BLaER1 treated with 17β-estradiol and CSF1 and Interleukin-3, amounts not matched to agents 10 nM and 100 nM (cell line): ENCODE results near the gene SLC34A1.
A peak's percentile ranks its signal among the peaks of the same experiment; 100 is the strongest.
"Not testable (repeated sequence)": the region's sequence is repeated elsewhere in the genome, so short reads cannot be mapped to it uniquely, and the experiment has no call there.

Source experiments
- H3K27ac ChIP-seq, 11 experiments: shearing (Covaris generic); formaldehyde crosslinking; 2 replicates each; pipeline ENCODE4 v1.8.1; 2022
- H3K27me3 ChIP-seq, 11 experiments: shearing (Covaris generic); formaldehyde crosslinking; 2 replicates each; pipeline ENCODE4 v1.8.1; 2022
- H3K36me3 ChIP-seq, 11 experiments: shearing (Covaris generic); formaldehyde crosslinking; 2 replicates each; pipeline ENCODE4 v1.8.1; 2022
- H3K4me1 ChIP-seq, 10 experiments: shearing (Covaris generic); formaldehyde crosslinking; 2 replicates each; pipeline ENCODE4 v1.8.1; 2022
- H3K4me2 ChIP-seq, 11 experiments: shearing (Covaris generic); formaldehyde crosslinking; 2 replicates each; pipeline ENCODE4 v1.8.1; 2022
- H3K4me3 ChIP-seq, 10 experiments: shearing (Covaris generic); formaldehyde crosslinking; 2 replicates each; pipeline ENCODE4 v1.8.1; 2022
- H3K9ac ChIP-seq, 11 experiments: shearing (Covaris generic); formaldehyde crosslinking; 2 replicates each; pipeline ENCODE4 v1.8.1; 2022
- H3K9me3 ChIP-seq, 11 experiments: shearing (Covaris generic); formaldehyde crosslinking; replicated peaks in 1 of 11; 2 replicates each; pipeline ENCODE4 v1.8.1; 2022
- H4K20me1 ChIP-seq, 11 experiments: shearing (Covaris generic); formaldehyde crosslinking; 2 replicates each; pipeline ENCODE4 v1.8.1; 2022
- Cebpa-rat ChIP-seq, 11 experiments: shearing (Covaris generic); IDR thresholded peaks; 2 replicates each; pipeline ENCODE4 v1.8.1; 2022

The SLC34A1 gene

DNA sequence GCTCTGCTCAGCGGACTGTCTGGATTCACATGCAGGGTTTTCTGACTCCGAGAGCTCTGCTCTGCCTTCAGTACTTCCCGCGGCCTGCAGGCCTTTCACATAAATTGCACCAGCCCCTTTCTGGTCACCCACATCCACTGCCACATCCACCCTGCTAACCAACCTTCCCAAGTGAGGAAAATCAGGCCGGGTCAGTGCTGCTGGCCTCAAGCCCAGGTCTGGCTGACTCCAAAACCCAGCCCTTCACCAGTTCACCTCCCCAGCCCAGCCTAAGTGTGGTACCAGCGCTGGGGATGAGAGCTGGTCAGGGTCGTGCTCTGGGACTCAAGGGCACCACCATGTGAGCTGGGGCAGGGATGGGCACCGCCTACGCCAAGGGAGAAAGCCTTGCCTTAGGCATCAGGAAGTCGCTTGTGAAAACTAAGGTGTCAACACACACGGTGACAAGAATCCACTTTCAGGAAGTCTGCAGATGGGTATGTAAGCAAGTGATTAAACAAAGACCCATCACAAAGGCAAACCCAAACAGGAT lies 45.1 kb upstream of the SLC34A1 start:
- no peaks in the 10 kb centered on the region for H3K9me3 ChIP-seq
- no peaks in the 10 kb centered on the region for H3K27me3 ChIP-seq
- H3K27ac ChIP-seq = peak overlapping the region in 8 of 11 experiments; percentile 34 to 91 (median 58); a peak in 14 of 22 replicates
- peaks cover 63 to 72% (median 64%) of the 10 kb centered on the region in 10 experiments for H3K4me1 ChIP-seq
- H3K9ac ChIP-seq = peak overlapping the region in 9 of 11 experiments; percentile 7 to 83 (median 50); a peak in 11 of 22 replicates
- peaks cover 22 to 96% (median 80%) of the 10 kb centered on the region in 11 experiments; a peak in 21 of 22 replicates for H4K20me1 ChIP-seq
- TF ChIP-seq Cebpa-rat (IDR thresholded peaks at IDR 0.05) = no peak
- H3K4me3 ChIP-seq = no peak overlapping the region
- H3K4me2 ChIP-seq = peak overlapping the region; percentile 55 to 98 (median 89)
- H3K36me3 ChIP-seq = peaks cover 67 to 94% (median 86%) of the 10 kb centered on the region in 11 experiments

DNA sequence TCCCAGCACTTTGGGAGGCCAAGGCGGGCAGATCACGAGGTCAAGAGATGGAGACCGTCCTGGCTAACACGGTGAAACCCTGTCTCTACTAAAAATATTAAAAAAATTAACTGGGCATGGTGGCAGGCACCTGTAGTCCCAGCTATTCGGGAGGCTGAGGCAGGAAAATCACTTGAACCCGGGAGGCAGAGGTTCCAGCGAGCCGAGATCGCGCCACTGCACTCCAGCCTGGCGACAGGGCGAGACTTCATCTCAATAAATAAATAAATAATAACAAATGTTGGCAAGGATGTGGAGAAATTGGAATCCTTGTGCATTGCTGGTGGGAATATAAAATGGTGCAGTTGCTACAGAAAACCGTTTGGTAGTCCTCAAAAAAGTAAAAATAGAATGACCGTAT lies 41.2 kb upstream of the SLC34A1 start:
- Histone ChIP-seq H4K20me1 (peaks cover 38 to 95% (median 79%) of the 10 kb centered on the region in 11 experiments; a peak in 21 of 22 replicates), H3K4me1 (peaks cover 31 to 57% (median 37%) of the 10 kb centered on the region in 10 experiments), H3K36me3 (peaks cover 70 to 96% (median 84%) of the 10 kb centered on the region in 11 experiments)
- not testable (repeated sequence) for H3K4me3 ChIP-seq, H3K9ac ChIP-seq, H3K27ac ChIP-seq, H3K9me3 ChIP-seq, H3K27me3 ChIP-seq, H3K4me2 ChIP-seq

DNA sequence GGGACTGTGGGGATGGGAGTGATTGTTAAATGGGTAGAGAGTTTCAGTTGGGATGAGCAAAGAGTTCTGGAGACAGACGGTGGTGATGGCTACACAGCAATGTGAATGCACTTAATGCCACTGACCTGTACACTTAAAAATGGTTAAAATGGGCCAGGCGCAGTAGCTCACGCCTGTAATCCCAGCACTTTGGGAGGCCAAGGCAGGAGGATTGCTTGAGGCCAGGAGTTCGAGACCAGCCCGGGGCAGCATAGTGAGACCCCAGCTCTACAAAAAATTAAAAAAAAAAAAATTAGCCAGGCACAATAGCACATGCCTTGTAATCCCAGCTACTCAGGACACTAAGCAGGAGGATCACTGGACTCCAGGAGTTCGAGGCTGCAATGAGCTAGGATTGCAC lies 40.5 kb upstream of the SLC34A1 start:
- no peak for TF ChIP-seq Cebpa-rat (IDR thresholded peaks at IDR 0.05)
- no peaks in the 10 kb centered on the region for H3K9me3 ChIP-seq
- peaks cover 35 to 94% (median 79%) of the 10 kb centered on the region in 11 experiments; a peak in 21 of 22 replicates for H4K20me1 ChIP-seq
- no peak overlapping the region for H3K27ac ChIP-seq
- no peak overlapping the region for H3K4me3 ChIP-seq
- peaks cover 30 to 57% (median 36%) of the 10 kb centered on the region in 10 experiments for H3K4me1 ChIP-seq
- no peak overlapping the region for H3K9ac ChIP-seq
- peaks cover 72 to 94% (median 83%) of the 10 kb centered on the region in 11 experiments for H3K36me3 ChIP-seq
- no peak overlapping the region for H3K4me2 ChIP-seq
- no peaks in the 10 kb centered on the region for H3K27me3 ChIP-seq

DNA sequence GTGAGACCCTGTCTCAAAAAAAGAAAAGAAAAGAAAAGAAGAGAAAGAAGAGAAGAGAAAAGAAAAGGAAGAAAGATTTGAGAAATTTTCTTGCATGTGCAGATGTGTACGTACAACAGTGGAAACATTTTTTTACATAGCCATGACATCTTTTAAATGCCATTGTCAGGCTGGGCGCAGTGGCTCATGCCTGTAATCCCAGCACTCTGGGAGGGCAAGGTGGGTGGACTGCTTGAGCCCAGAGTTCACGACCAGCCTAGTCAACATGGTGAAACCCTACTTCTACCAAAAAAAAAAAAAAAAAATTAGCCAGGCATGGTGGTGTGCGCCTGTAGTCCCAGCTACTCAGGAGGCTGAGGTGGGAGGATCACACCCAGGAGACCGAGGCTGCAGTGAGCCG lies 39.3 kb upstream of the SLC34A1 start:
- no peak overlapping the region for H3K9ac ChIP-seq
- H3K4me2 ChIP-seq = no peak overlapping the region
- peaks cover 35 to 94% (median 79%) of the 10 kb centered on the region in 11 experiments; a peak in 19 of 22 replicates for H4K20me1 ChIP-seq
- no peak for TF ChIP-seq Cebpa-rat (IDR thresholded peaks at IDR 0.05)
- H3K4me3 ChIP-seq = no peak overlapping the region
- H3K27ac ChIP-seq = no peak overlapping the region
- H3K4me1 ChIP-seq = peaks cover 30 to 57% (median 36%) of the 10 kb centered on the region in 10 experiments
- no peaks in the 10 kb centered on the region for H3K27me3 ChIP-seq
- peaks cover 75 to 94% (median 85%) of the 10 kb centered on the region in 11 experiments for H3K36me3 ChIP-seq
- H3K9me3 ChIP-seq = no peaks in the 10 kb centered on the region

DNA sequence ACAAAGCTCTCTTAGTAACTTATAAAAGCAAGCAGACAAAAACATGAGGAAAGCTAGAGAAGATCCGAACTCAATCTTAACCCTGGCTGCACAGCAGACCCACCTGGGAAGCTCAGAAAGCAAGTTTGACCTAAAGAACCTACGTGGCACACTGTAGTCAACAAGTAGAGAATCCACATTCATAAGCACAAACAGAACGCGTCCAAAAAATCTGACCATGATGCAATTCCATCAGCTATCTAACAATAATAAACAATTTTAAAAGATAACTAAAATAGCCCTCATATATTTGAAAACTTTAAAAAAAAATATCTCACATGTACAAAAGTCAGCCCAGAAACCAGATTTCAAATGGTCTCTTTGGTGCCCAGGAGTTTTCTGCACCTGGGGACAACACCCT lies 37.4 kb upstream of the SLC34A1 start:
- Histone ChIP-seq H4K20me1 (peaks cover 40 to 94% (median 82%) of the 10 kb centered on the region in 11 experiments; a peak in 19 of 22 replicates), H3K27me3 (no peaks in the 10 kb centered on the region), H3K9ac (peak overlapping the region in 9 of 11 experiments; percentile 6 to 70 (median 32); a peak in 12 of 22 replicates), H3K4me3 (no peak overlapping the region), H3K36me3 (peaks cover 67 to 84% (median 80%) of the 10 kb centered on the region in 11 experiments), H3K27ac (no peak overlapping the region), H3K4me1 (peaks cover 33 to 46% (median 39%) of the 10 kb centered on the region in 10 experiments), H3K4me2 (peak overlapping the region in 6 of 11 experiments; percentile 3 to 100 (median 25); a peak in 8 of 22 replicates), H3K9me3 (no peaks in the 10 kb centered on the region)
- no peak for TF ChIP-seq Cebpa-rat (IDR thresholded peaks at IDR 0.05)

DNA sequence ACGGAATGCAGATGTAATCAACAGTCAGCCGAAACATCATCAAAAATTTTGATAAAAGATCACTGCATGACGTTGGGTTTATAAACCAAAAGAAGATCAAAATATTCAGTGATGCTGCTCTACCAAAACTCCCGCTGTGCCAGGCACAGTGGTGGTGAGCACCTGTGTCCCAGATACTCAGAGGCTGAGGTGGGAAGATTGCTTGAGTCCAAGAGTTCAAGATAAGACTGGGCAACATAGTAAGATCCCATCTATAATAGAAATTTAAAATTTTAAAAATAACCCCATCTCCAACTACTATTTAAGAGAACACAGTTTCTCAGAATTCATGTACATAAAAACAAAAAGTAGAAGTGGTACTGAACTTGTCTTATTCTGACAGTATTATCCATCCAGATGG lies 36.5 kb upstream of the SLC34A1 start:
- no peak overlapping the region for H3K27ac ChIP-seq
- H3K4me3 ChIP-seq = no peak overlapping the region
- TF ChIP-seq Cebpa-rat (IDR thresholded peaks at IDR 0.05) = no peak
- peaks cover 58 to 75% (median 72%) of the 10 kb centered on the region in 11 experiments for H3K36me3 ChIP-seq
- H3K9me3 ChIP-seq = no peaks in the 10 kb centered on the region
- peaks cover 40 to 85% (median 74%) of the 10 kb centered on the region in 11 experiments; a peak in 19 of 22 replicates for H4K20me1 ChIP-seq
- peak overlapping the region in 9 of 11 experiments; percentile 0 to 70 (median 32); a peak in 7 of 22 replicates for H3K9ac ChIP-seq
- peak overlapping the region in 8 of 11 experiments; percentile 3 to 100 (median 18); a peak in 8 of 22 replicates for H3K4me2 ChIP-seq
- H3K4me1 ChIP-seq = peaks cover 39 to 52% (median 47%) of the 10 kb centered on the region in 10 experiments
- H3K27me3 ChIP-seq = no peaks in the 10 kb centered on the region

DNA sequence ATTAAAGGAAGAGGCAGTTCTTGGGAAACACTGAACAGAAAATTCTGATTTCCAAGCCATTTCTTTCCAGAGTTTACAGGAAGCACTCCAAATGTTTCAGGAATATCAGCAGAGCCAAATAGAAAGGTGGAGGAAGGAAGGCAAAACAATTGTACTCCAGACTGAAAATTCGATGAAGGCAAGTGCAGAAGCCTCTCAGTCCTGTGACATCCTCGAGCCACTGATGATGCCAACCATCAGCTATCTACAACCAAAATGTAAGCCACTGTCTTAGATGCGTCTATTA lies 34.9 kb upstream of the SLC34A1 start:
- no peak overlapping the region for H3K27ac ChIP-seq
- H3K9me3 ChIP-seq = no peaks in the 10 kb centered on the region
- no peaks in the 10 kb centered on the region for H3K27me3 ChIP-seq
- peaks cover 42 to 59% (median 56%) of the 10 kb centered on the region in 11 experiments for H3K36me3 ChIP-seq
- H3K4me3 ChIP-seq = peak overlapping the region in 8 of 10 experiments; percentile 21 to 96 (median 93); a peak in 11 of 20 replicates
- H3K4me2 ChIP-seq = peak overlapping the region; percentile 89 to 100 (median 97)
- peaks cover 40 to 69% (median 59%) of the 10 kb centered on the region in 11 experiments; a peak in 19 of 22 replicates for H4K20me1 ChIP-seq
- no peak for TF ChIP-seq Cebpa-rat (IDR thresholded peaks at IDR 0.05)
- peak overlapping the region in 9 of 11 experiments; percentile 31 to 96 (median 93); a peak in 13 of 22 replicates for H3K9ac ChIP-seq
- peaks cover 39 to 68% (median 56%) of the 10 kb centered on the region in 10 experiments for H3K4me1 ChIP-seq

DNA sequence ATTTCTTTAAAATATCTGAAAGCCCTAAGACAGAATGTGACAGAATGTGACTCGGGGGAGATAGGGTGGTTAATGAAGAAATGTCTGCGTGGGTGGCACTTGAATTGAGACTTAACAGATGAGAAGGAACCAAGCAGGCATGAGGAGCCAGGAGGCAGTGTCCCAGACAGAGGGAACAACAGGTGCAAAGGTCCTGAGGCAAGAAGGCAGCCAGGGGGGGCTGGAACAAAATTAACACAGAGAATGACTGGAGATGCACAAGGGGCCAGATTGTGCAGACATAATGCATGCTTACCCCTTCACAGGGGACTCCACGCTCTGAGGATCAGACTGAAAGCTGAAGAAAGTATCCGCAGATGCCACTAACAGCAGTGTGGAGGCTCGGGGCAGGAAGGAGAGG lies 34.5 kb upstream of the SLC34A1 start:
- peaks cover 37 to 54% (median 51%) of the 10 kb centered on the region in 11 experiments for H3K36me3 ChIP-seq
- peaks cover 43 to 73% (median 60%) of the 10 kb centered on the region in 10 experiments for H3K4me1 ChIP-seq
- no peaks in the 10 kb centered on the region for H3K9me3 ChIP-seq
- peak overlapping the region; percentile 89 to 100 (median 97) for H3K4me2 ChIP-seq
- peaks cover 40 to 65% (median 56%) of the 10 kb centered on the region in 11 experiments; a peak in 19 of 22 replicates for H4K20me1 ChIP-seq
- peak overlapping the region; percentile 86 to 96 (median 93) for H3K9ac ChIP-seq
- no peak for TF ChIP-seq Cebpa-rat (IDR thresholded peaks at IDR 0.05)
- peak overlapping the region; percentile 79 to 96 (median 93) for H3K4me3 ChIP-seq
- H3K27me3 ChIP-seq = no peaks in the 10 kb centered on the region
- no peak overlapping the region; a peak in 1 of 22 replicates for H3K27ac ChIP-seq

DNA sequence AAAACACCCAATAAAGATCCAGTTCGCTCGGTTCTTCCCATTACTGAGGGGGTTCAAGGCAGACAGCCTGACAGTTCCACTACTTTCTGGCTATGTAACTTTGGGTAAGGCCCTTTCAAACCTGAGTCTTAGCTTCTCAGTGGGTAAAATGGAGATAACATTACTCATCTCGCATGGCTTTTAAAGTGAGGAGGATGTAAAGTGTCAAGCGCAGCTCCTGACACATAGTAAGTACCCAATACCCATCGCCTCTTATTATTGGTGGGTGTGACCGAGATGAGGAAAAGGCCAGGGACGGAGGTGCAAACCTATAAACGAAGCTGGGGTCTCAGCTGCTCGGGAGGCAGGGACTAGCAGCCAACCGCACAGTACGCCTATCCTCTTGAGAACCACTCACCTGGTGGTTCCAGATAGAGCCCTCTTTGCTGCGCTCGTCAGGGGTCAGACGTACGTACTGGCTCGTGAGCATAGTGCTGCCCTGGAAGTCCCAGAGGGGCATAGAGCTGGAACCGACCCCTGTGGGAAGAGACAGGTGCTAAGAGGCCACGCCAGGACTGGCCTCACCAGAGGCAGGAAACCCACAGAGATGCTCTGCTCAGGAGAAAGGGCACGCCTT lies 33.4 kb upstream of the SLC34A1 start:
- Histone ChIP-seq H4K20me1 (peaks cover 38 to 53% (median 44%) of the 10 kb centered on the region in 11 experiments; a peak in 19 of 22 replicates), H3K27ac (peak overlapping the region; percentile 88 to 96 (median 93)), H3K36me3 (peaks cover 26 to 43% (median 41%) of the 10 kb centered on the region in 11 experiments), H3K4me2 (peak overlapping the region; percentile 89 to 100 (median 97)), H3K4me3 (peak overlapping the region; percentile 79 to 96 (median 93)), H3K9ac (peak overlapping the region; percentile 86 to 96 (median 93)), H3K9me3 (peaks cover 0 to 6% (median 0%) of the 10 kb centered on the region in 11 experiments; a peak in 2 of 22 replicates), H3K4me1 (peaks cover 54 to 84% (median 71%) of the 10 kb centered on the region in 10 experiments), H3K27me3 (no peaks in the 10 kb centered on the region)
- TF ChIP-seq Cebpa-rat (IDR thresholded peaks at IDR 0.05) = no peak
